Naive thymus-derived CD4-positive, alpha-beta T cell (primary cell): Measurements from ENCODE around the gene FBXO27. TPM values are rescaled to one million over a fixed set of nuclear protein-coding genes. Genes with fewer than 3 reads are reported as not detected.

Source experiments
- ATAC-seq: fragments of 150-1000 bp; cut with Tn5 transposase; 2 replicates; pipeline ENCODE4 v1.10.0; 2021; ENCODE audit warnings: mild to moderate bottlenecking, moderate library complexity
- CTCF ChIA-PET: fragments of 350-600 bp; sonication (Branson Sonifier 250); formaldehyde crosslinking; loops from one replicate; lab custom pipeline; 2021; ENCODE audit warnings: antibody characterized with exemption; lab: Charles Lee
- POLR2A ChIA-PET: fragments of 350-600 bp; sonication (Branson Sonifier 250); formaldehyde crosslinking; loops from one replicate; lab custom pipeline; 2021; ENCODE audit warnings: antibody characterized with exemption, inconsistent platforms; lab: Charles Lee
- DNase-seq, 9 donors: peaks; one replicate each; pipeline versions ENCODE4 v3.0.0 to v3.0.0-alpha.2; 2020 to 2022; ENCODE audit warnings: mixed read lengths in 1 of 9
- H3K27ac ChIP-seq: one replicate; pipeline ENCODE4 v1.7.0; 2013; ENCODE audit warnings: mild to moderate bottlenecking, low read depth, low read length, moderate library complexity
- H3K27me3 ChIP-seq, 2 donors: one replicate each; pipeline ENCODE4 v1.7.0; 2013; ENCODE audit warnings: low read length in 2 of 2, mild to moderate bottlenecking in 2 of 2, moderate library complexity in 2 of 2; ENCODE audit not compliant: control insufficient read depth in 2 of 2, insufficient read depth in 2 of 2
- H3K36me3 ChIP-seq, 3 experiments: 1 replicate in 2 of 3; 2 replicates in 1 of 3; pipeline ENCODE4 v1.7.0; 2013; ENCODE audit warnings: low read length in 3 of 3, mild to moderate bottlenecking in 3 of 3, moderate library complexity in 1 of 3; ENCODE audit not compliant: insufficient read depth in 3 of 3, control insufficient read depth in 2 of 3
- H3K4me1 ChIP-seq, 2 donors: one replicate each; pipeline ENCODE4 v1.7.0; 2013; ENCODE audit warnings: low read length in 2 of 2, mild to moderate bottlenecking in 2 of 2, moderate library complexity in 1 of 2; ENCODE audit not compliant: control insufficient read depth in 2 of 2, insufficient read depth in 2 of 2
- H3K4me3 ChIP-seq: 2 replicates; pipeline ENCODE4 v1.7.0; 2013; ENCODE audit warnings: mild to moderate bottlenecking, low read length
- H3K9me3 ChIP-seq, 3 experiments: 1 replicate in 2 of 3; 2 replicates in 1 of 3; pipeline ENCODE4 v1.7.0; 2013; ENCODE audit warnings: low read length in 3 of 3; ENCODE audit not compliant: control insufficient read depth in 2 of 3
- H3K27ac Mint-ChIP-seq, 9 donors: one replicate each; pipeline ENCODE4 v1.8.0; 2020 to 2022; ENCODE audit warnings: mixed read lengths in 9 of 9, mild to moderate bottlenecking in 8 of 9, moderate library complexity in 5 of 9, inconsistent platforms in 2 of 9
- H3K27me3 Mint-ChIP-seq, 5 donors: one replicate each; pipeline ENCODE4 v1.8.0; 2021 to 2022; ENCODE audit warnings: mixed read lengths in 5 of 5, mild to moderate bottlenecking in 1 of 5
- H3K36me3 Mint-ChIP-seq, 5 donors: one replicate each; pipeline ENCODE4 v1.8.0; 2020 to 2022; ENCODE audit warnings: mixed read lengths in 5 of 5, mild to moderate bottlenecking in 3 of 5, inconsistent platforms in 1 of 5
- H3K4me1 Mint-ChIP-seq, 7 donors: one replicate each; pipeline ENCODE4 v1.8.0; 2020 to 2022; ENCODE audit warnings: mixed read lengths in 7 of 7, mild to moderate bottlenecking in 3 of 7, inconsistent platforms in 1 of 7
- H3K4me3 Mint-ChIP-seq, 10 donors: one replicate each; pipeline ENCODE4 v1.8.0; 2020 to 2022; ENCODE audit warnings: mild to moderate bottlenecking in 10 of 10, mixed read lengths in 10 of 10, moderate library complexity in 6 of 10, inconsistent platforms in 2 of 10
- H3K9me3 Mint-ChIP-seq, 11 donors: one replicate each; pipeline ENCODE4 v1.8.0; 2020 to 2022; ENCODE audit warnings: mixed read lengths in 11 of 11, mild to moderate bottlenecking in 4 of 11, inconsistent platforms in 1 of 11, moderate library complexity in 1 of 11
- intact Hi-C, 2 donors: fragments of 100-400 bp; cut with micrococcal nuclease; formaldehyde crosslinking; loops; one replicate each; pipeline ENCODE4 v1.15.1; 2023
- polyA plus RNA-seq, 2 donors: library from polyadenylated mRNA; unstranded; fragments of 300-500 nt; fragmentation: Illumina TruSeq; gene quantifications; one replicate each; pipeline ENCODE4 v1.2.3, GENCODE V29; 2021
- total RNA-seq, 6 experiments: library from RNA in 5 of 6; stranded (reverse) in 5 of 6; gene quantifications; 1 replicate in 5 of 6; 2 replicates in 1 of 6; pipeline ENCODE4 v1.2.3 and lab custom pipeline; 2021 to 2026

FBXO27 gene
- total and polyA plus RNA-seq, 7 experiments from 2014 or later = 0.35 to 0.48 (median 0.39) TPM; not detected in 4

DNA sequence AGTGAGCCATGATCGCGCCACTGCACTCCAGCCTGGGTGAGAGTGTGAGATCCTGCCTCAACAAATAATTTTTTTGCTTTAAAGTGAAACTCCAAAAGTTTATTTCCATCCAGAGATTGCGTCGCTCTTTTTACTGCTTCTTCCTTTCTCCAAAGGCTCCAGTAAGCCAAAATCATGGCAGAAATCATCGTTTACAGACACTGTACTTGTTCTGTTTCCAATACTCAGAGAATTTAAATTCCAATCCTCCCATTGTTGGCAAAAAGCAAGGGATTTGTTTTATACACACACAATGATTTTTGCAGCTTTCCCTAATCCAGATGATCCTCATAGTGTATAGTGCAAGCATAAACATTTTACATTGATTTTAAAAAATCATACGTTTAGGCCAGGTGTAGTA, 15.3 kb downstream of the FBXO27 start:
- H3K4me3 ChIP-seq = no peak overlapping the region
- no peak overlapping the region for H3K27ac Mint-ChIP-seq
- H3K4me1 Mint-ChIP-seq = no peaks in the 10 kb centered on the region
- intact Hi-C loops = no loop called here
- CTCF ChIA-PET = no interaction called here
- DNase-seq (no peak), ATAC-seq (no peak)
- no peak overlapping the region for H3K4me3 Mint-ChIP-seq
- no peaks in the 10 kb centered on the region for H3K36me3 Mint-ChIP-seq
- POLR2A ChIA-PET = interaction anchor here (0.6 kb wide), 1 partner anchor 56 kb away, joined by 5 read pairs; no protein-coding TSS in a partner anchor
- no peak overlapping the region for H3K27ac ChIP-seq
- no peaks in the 10 kb centered on the region for H3K36me3 ChIP-seq
- H3K9me3 Mint-ChIP-seq = peaks cover 0 to 13% (median 4%) of the 10 kb centered on the region in 11 donors
- no peaks in the 10 kb centered on the region for H3K27me3 ChIP-seq
- H3K27me3 Mint-ChIP-seq = peaks cover 10 to 27% (median 17%) of the 10 kb centered on the region in 5 donors
- H3K9me3 ChIP-seq = no peaks in the 10 kb centered on the region
- no peaks in the 10 kb centered on the region for H3K4me1 ChIP-seq

DNA sequence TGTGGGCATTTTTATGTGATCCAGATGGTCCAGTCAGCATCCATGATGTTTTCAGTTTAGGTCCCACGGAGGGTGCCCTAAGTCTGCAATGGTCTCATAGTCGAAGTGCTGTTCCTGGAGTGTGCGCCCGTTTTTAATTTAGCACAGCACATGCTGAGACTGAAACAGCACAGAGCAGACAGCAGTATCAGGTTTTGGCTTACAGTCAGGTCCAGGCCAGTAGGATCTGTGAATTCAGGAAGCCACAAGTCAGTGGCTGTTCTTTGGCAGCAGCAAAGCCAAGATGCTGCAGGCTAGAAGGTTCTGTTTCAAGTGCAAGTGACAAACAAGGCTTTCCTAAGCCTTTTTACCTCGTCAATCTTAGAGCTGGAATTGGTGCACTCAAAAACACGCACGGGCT, 18.3 kb downstream of the FBXO27 start:
- H3K4me1 Mint-ChIP-seq = no peaks in the 10 kb centered on the region

DNA sequence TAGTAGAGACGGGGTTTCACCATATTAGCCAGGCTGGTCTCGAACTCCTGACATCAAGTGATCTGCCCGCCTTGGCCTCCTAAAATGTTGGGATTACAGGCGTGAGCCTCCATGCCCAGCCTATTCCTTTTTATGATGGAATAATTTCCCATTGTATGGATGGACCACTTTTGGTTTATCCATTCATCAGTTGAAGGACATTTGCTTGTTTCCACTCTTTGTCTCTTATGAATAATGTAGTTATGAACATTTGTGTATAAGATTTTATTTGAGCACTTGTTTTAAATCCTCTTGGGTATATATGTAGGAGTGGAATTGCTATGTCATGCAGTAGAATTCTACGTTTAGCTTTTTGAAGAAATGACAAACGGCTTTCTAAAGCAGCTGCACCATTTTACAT, 23.3 kb downstream of the FBXO27 start:
- Mint-ChIP-seq H3K27me3 (peaks cover 2 to 21% (median 10%) of the 10 kb centered on the region in 5 donors), H3K27ac (no peak overlapping the region), H3K4me1 (peaks cover 0 to 7% (median 0%) of the 10 kb centered on the region in 7 donors), H3K9me3 (peaks cover 0 to 2% (median 0%) of the 10 kb centered on the region in 11 donors), H3K4me3 (no peak overlapping the region), H3K36me3 (no peaks in the 10 kb centered on the region)
- Histone ChIP-seq H3K4me3 (no peak overlapping the region), H3K27me3 (no peaks in the 10 kb centered on the region), H3K36me3 (no peaks in the 10 kb centered on the region), H3K4me1 (no peaks in the 10 kb centered on the region), H3K9me3 (no peaks in the 10 kb centered on the region), H3K27ac (no peak overlapping the region)
- intact Hi-C loops = no loop called here
- no peak for ATAC-seq
- ChIA-PET CTCF (no interaction called here), POLR2A (no interaction called here)
- DNase-seq = no peak

More for the DNA sequence above, 18.3 kb downstream of the FBXO27 start:
- Mint-ChIP-seq H3K27me3 (peaks cover 10 to 23% (median 17%) of the 10 kb centered on the region in 5 donors), H3K9me3 (peaks cover 0 to 5% (median 0%) of the 10 kb centered on the region in 11 donors), H3K36me3 (no peaks in the 10 kb centered on the region), H3K4me3 (no peak overlapping the region), H3K27ac (no peak overlapping the region)
- H3K9me3 ChIP-seq = no peaks in the 10 kb centered on the region
- ChIA-PET POLR2A (no interaction called here), CTCF (no interaction called here)
- no peak overlapping the region for H3K4me3 ChIP-seq
- ATAC-seq (no peak), DNase-seq (no peak)
- H3K27ac ChIP-seq = no peak overlapping the region
- H3K27me3 ChIP-seq = no peaks in the 10 kb centered on the region
- H3K36me3 ChIP-seq = no peaks in the 10 kb centered on the region
- no peaks in the 10 kb centered on the region for H3K4me1 ChIP-seq
- intact Hi-C loops = no loop called here

DNA sequence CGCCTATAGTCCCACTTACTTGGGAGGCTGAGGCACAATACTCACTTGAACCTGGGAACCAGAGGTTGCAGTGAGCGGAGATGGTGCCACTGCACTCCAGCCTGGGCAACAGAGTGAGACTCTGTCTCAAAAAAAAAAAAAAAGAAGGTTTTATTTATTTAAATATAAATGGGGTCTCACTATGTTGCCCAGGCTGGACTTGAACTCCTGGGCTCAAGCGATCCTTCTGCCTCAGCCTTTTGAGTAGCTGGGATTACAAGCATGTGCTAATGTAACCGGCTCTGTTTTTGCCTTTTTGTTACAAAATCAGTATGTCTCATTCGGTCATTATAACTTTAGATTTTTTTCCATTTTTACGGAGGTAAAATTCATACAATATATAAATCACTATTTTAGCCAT, 24.2 kb downstream of the FBXO27 start:
- ATAC-seq (no peak), DNase-seq (no peak)
- Mint-ChIP-seq H3K36me3 (no peaks in the 10 kb centered on the region), H3K9me3 (peaks cover 0 to 2% (median 0%) of the 10 kb centered on the region in 11 donors), H3K27ac (no peak overlapping the region), H3K4me3 (no peak overlapping the region), H3K4me1 (peaks cover 0 to 7% (median 0%) of the 10 kb centered on the region in 7 donors), H3K27me3 (peaks cover 2 to 21% (median 13%) of the 10 kb centered on the region in 5 donors)
- Histone ChIP-seq H3K9me3 (no peaks in the 10 kb centered on the region), H3K4me3 (no peak overlapping the region), H3K27me3 (no peaks in the 10 kb centered on the region), H3K36me3 (no peaks in the 10 kb centered on the region), H3K4me1 (no peaks in the 10 kb centered on the region), H3K27ac (no peak overlapping the region)
- intact Hi-C loops = no loop called here
- ChIA-PET POLR2A (no interaction called here), CTCF (no interaction called here)

DNA sequence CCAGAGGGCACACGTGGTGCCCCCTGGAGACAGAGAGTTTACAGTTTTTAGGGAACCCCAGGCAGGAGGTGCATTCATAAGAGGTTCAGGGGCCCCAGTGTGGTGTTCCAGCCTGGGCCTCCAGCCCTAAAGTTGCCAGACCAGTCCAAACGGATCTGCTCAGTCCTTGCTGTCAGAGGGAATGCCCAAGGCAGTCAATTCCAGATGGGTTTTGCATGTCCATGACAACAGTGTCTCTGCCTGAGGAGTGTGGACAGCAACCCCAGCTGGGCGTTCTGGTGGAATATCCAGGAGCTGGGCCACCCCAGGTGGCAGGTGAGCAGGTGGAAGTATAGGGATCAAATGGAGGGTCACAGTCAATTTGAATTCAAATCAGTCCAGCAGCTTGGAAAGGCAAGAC, 25.3 kb downstream of the FBXO27 start:
- Mint-ChIP-seq H3K27me3 (peaks cover 2 to 20% (median 13%) of the 10 kb centered on the region in 5 donors), H3K27ac (no peak overlapping the region), H3K36me3 (no peaks in the 10 kb centered on the region), H3K4me3 (no peak overlapping the region), H3K9me3 (peaks cover 0 to 2% (median 0%) of the 10 kb centered on the region in 11 donors), H3K4me1 (peaks cover 0 to 7% (median 0%) of the 10 kb centered on the region in 7 donors)
- no peaks in the 10 kb centered on the region for H3K36me3 ChIP-seq
- ChIA-PET POLR2A (no interaction called here), CTCF (no interaction called here)
- DNase-seq (no peak), ATAC-seq (no peak)
- no peaks in the 10 kb centered on the region for H3K4me1 ChIP-seq
- H3K27me3 ChIP-seq = no peaks in the 10 kb centered on the region
- no peak overlapping the region for H3K4me3 ChIP-seq
- no peaks in the 10 kb centered on the region for H3K9me3 ChIP-seq
- H3K27ac ChIP-seq = no peak overlapping the region
- intact Hi-C loops = no loop called here

DNA sequence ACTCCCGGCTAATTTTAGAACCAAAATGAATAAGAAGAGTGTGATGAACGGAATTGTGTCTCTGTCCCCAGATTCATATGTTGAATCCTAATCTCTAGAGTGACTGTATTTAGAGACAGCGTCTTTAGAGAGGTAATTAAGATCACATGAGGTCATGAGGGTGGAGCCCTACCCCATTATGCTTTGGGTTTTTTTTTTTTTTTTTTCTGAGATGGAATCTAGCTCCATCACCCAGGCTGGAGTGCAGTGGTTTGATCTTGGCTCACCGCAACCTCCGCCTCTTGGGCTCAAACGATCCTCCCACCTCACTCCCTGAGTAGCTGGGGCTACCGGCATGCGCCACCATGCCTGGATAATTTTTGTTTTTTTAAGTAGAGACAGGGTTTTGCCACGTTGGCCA, 27.9 kb downstream of the FBXO27 start:
- no peak overlapping the region for H3K27ac ChIP-seq
- no peak for ATAC-seq
- no peak overlapping the region for H3K27ac Mint-ChIP-seq

DNA sequence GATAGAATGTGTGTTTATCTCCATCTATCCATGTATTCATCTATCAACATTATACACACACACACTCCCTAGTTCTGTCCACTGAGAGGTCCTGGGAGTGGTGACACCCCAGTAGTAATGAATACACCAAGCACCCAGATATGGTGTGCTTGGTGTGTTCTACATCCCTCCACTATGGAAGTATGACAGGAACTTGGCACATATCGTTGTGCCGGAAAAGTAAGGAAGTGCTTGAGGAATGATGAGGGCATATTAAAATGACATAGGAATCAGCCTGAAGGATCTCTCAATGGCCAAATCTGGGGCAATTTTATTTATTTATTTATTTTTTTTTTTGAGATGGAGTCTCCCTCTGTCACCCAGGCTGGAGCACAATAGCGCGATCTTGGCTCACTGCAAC, 28.6 kb downstream of the FBXO27 start:
- H3K9me3 Mint-ChIP-seq = peaks cover 0 to 2% (median 0%) of the 10 kb centered on the region in 11 donors
- Histone ChIP-seq H3K36me3 (no peaks in the 10 kb centered on the region), H3K27ac (no peak overlapping the region), H3K4me3 (no peak overlapping the region), H3K4me1 (no peaks in the 10 kb centered on the region), H3K9me3 (no peaks in the 10 kb centered on the region), H3K27me3 (no peaks in the 10 kb centered on the region)
- H3K4me1 Mint-ChIP-seq = peaks cover 0 to 7% (median 0%) of the 10 kb centered on the region in 7 donors
- no peaks in the 10 kb centered on the region for H3K36me3 Mint-ChIP-seq
- ChIA-PET POLR2A (no interaction called here), CTCF (no interaction called here)
- no peak for ATAC-seq
- peaks cover 2 to 22% (median 13%) of the 10 kb centered on the region in 5 donors for H3K27me3 Mint-ChIP-seq
- intact Hi-C loops = no loop called here
- DNase-seq = no peak
- no peak overlapping the region for H3K27ac Mint-ChIP-seq
- no peak overlapping the region for H3K4me3 Mint-ChIP-seq

More for the DNA sequence above, 27.9 kb downstream of the FBXO27 start:
- POLR2A ChIA-PET = no interaction called here
- no peaks in the 10 kb centered on the region for H3K36me3 ChIP-seq
- H3K9me3 ChIP-seq = no peaks in the 10 kb centered on the region
- no peak overlapping the region for H3K4me3 ChIP-seq
- H3K27me3 ChIP-seq = no peaks in the 10 kb centered on the region
- no peak for DNase-seq
- H3K4me1 ChIP-seq = no peaks in the 10 kb centered on the region
- Mint-ChIP-seq H3K4me1 (peaks cover 0 to 7% (median 0%) of the 10 kb centered on the region in 7 donors), H3K36me3 (no peaks in the 10 kb centered on the region), H3K4me3 (no peak overlapping the region), H3K27me3 (peaks cover 2 to 20% (median 13%) of the 10 kb centered on the region in 5 donors), H3K9me3 (peaks cover 0 to 2% (median 0%) of the 10 kb centered on the region in 11 donors)
- intact Hi-C loops = no loop called here
- CTCF ChIA-PET = no interaction called here
